ENCODE data around the gene CCSER1. TPM values are rescaled to one million over a fixed set of nuclear protein-coding genes. Genes with fewer than 3 reads are reported as not detected.

The CCSER1 gene
- total and polyA plus RNA-seq, 2 of the 8 experiments (the other 6 are each of a cell fraction or from before 2014, with no cell fraction given), result 0.26 to 0.84 TPM

GRCh38 chr4:90118527-90119195 lies 8.5 kb upstream of the CCSER1 start (continued):
- no peak for TF ChIP-seq EP300 (IDR thresholded peaks at IDR 0.05; ENCODE audit: borderline replicate concordance in 1 of 2, low read depth in 2 of 2, low read length in 2 of 2)
- no peak for TF ChIP-seq TBP (IDR thresholded peaks at IDR 0.05; ENCODE audit: low read depth, low read length)
- TF ChIP-seq JUN (IDR thresholded peaks at IDR 0.05; ENCODE audit: low read depth, low read length), result no peak
